Neuronal stem cell (in vitro differentiated cells): ENCODE results near the gene MED15.

Experiments
- DNase-seq: peaks from one replicate; pipeline ENCODE4 v3.0.0-alpha.2; 2013; ENCODE audit warnings: low spot score
- H2AFZ ChIP-seq: one replicate; pipeline ENCODE4 v1.6.1; 2013; ENCODE audit warnings: mild to moderate bottlenecking, low read length, inconsistent platforms
- H2AK5ac ChIP-seq: 2 replicates; pipeline ENCODE4 v1.6.1; 2013; ENCODE audit warnings: low read depth, mild to moderate bottlenecking, inconsistent platforms, low read length, moderate library complexity, mixed read lengths
- H2BK120ac ChIP-seq: 2 replicates; pipeline ENCODE4 v1.6.1; 2013; ENCODE audit warnings: low read depth, mild to moderate bottlenecking, inconsistent platforms, low read length, moderate library complexity, mixed read lengths
- H2BK12ac ChIP-seq: one replicate; pipeline ENCODE4 v1.6.1; 2013; ENCODE audit warnings: low read length, inconsistent platforms
- H2BK15ac ChIP-seq: 2 replicates; pipeline ENCODE4 v1.6.1; 2013; ENCODE audit warnings: mild to moderate bottlenecking, low read length, inconsistent platforms, mixed read lengths
- H2BK5ac ChIP-seq: one replicate; pipeline ENCODE4 v1.6.1; 2013; ENCODE audit warnings: inconsistent platforms, mild to moderate bottlenecking, low read length, moderate library complexity
- H3K14ac ChIP-seq: one replicate; pipeline ENCODE4 v1.6.1; 2013; ENCODE audit warnings: low read length, inconsistent platforms
- H3K18ac ChIP-seq: 2 replicates; pipeline ENCODE4 v1.6.1; 2013; ENCODE audit warnings: low read length, inconsistent platforms
- H3K23ac ChIP-seq: 2 replicates; pipeline ENCODE4 v1.6.1; 2013; ENCODE audit warnings: low read depth, mild to moderate bottlenecking, mixed read lengths, low read length, inconsistent platforms; ENCODE audit not compliant: poor library complexity
- H3K27ac ChIP-seq: replicated peaks from 3 replicates; pipeline ENCODE4 v1.5.1; 2013; ENCODE audit warnings: low read length, inconsistent platforms
- H3K27me3 ChIP-seq, 3 experiments: 2 replicates each; pipeline ENCODE4 v1.6.1; 2013; ENCODE audit warnings: low read length in 3 of 3, mild to moderate bottlenecking in 2 of 3, inconsistent platforms in 1 of 3, low read depth in 1 of 3, mixed read lengths in 1 of 3, moderate library complexity in 1 of 3; ENCODE audit not compliant: control insufficient read depth in 3 of 3, insufficient read depth in 3 of 3
- H3K36me3 ChIP-seq, 2 donors: replicated peaks in 1 of 2; 2 replicates each; pipeline ENCODE4 v1.6.1; 2013; ENCODE audit warnings: low read length in 2 of 2; ENCODE audit not compliant: control insufficient read depth in 2 of 2, insufficient read depth in 2 of 2
- H3K4ac ChIP-seq: 2 replicates; pipeline ENCODE4 v1.6.1; 2013; ENCODE audit warnings: inconsistent platforms, mild to moderate bottlenecking, low read length, moderate library complexity
- H3K4me1 ChIP-seq, 2 donors: 1 replicate in 1 of 2; 2 replicates in 1 of 2; pipeline ENCODE4 v1.6.1; 2013; ENCODE audit warnings: low read length in 2 of 2, low read depth in 1 of 2; ENCODE audit not compliant: control insufficient read depth in 2 of 2, insufficient read depth in 1 of 2
- H3K4me2 ChIP-seq: one replicate; pipeline ENCODE4 v1.6.1; 2013; ENCODE audit warnings: mild to moderate bottlenecking, low read length, inconsistent platforms; ENCODE audit not compliant: insufficient read depth, poor library complexity, severe bottlenecking
- H3K4me3 ChIP-seq, 2 donors: 2 replicates each; pipeline ENCODE4 v1.5.1; 2013; ENCODE audit warnings: low read length in 2 of 2, mild to moderate bottlenecking in 2 of 2, inconsistent platforms in 1 of 2, moderate library complexity in 1 of 2
- H3K79me1 ChIP-seq: one replicate; pipeline ENCODE4 v1.6.1; 2013; ENCODE audit warnings: low read depth, mild to moderate bottlenecking, inconsistent platforms, low read length, moderate library complexity
- H3K9ac ChIP-seq: one replicate; pipeline ENCODE4 v1.6.1; 2013; ENCODE audit warnings: mild to moderate bottlenecking, low read depth, low read length, inconsistent platforms; ENCODE audit not compliant: poor library complexity
- H3K9me3 ChIP-seq, 2 donors: replicated peaks in 1 of 2; 2 replicates each; pipeline versions ENCODE3 to v1.6.1; 2013; ENCODE audit warnings: low read length in 2 of 2, mild to moderate bottlenecking in 2 of 2, inconsistent platforms in 1 of 2, low read depth in 1 of 2, mixed read lengths in 1 of 2, moderate library complexity in 1 of 2; ENCODE audit not compliant: control insufficient read depth in 2 of 2, insufficient read depth in 1 of 2
- H4K8ac ChIP-seq: one replicate; pipeline ENCODE4 v1.6.1; 2013; ENCODE audit warnings: low read depth, mild to moderate bottlenecking, inconsistent platforms, low read length, moderate library complexity
- H4K91ac ChIP-seq: one replicate; pipeline ENCODE4 v1.6.1; 2013; ENCODE audit warnings: low read length, low read depth, mild to moderate bottlenecking, inconsistent platforms; ENCODE audit not compliant: poor library complexity
- WGBS, 2 donors: extraction: QIAGEN DNeasy Blood & Tissue Kit; methylation state at CpG; one replicate each; pipeline ENCODE4 v1.1.7; 2013; ENCODE audit warnings: missing lambda C conversion rate in 2 of 2, mixed read lengths in 1 of 2; ENCODE audit not compliant: insufficient read length in 2 of 2, insufficient replicate concordance in 1 of 2; ENCODE audit errors: extremely low coverage in 2 of 2; 5-methylcytosine and 5-hydroxymethylcytosine counted together

Gene MED15

DNA sequence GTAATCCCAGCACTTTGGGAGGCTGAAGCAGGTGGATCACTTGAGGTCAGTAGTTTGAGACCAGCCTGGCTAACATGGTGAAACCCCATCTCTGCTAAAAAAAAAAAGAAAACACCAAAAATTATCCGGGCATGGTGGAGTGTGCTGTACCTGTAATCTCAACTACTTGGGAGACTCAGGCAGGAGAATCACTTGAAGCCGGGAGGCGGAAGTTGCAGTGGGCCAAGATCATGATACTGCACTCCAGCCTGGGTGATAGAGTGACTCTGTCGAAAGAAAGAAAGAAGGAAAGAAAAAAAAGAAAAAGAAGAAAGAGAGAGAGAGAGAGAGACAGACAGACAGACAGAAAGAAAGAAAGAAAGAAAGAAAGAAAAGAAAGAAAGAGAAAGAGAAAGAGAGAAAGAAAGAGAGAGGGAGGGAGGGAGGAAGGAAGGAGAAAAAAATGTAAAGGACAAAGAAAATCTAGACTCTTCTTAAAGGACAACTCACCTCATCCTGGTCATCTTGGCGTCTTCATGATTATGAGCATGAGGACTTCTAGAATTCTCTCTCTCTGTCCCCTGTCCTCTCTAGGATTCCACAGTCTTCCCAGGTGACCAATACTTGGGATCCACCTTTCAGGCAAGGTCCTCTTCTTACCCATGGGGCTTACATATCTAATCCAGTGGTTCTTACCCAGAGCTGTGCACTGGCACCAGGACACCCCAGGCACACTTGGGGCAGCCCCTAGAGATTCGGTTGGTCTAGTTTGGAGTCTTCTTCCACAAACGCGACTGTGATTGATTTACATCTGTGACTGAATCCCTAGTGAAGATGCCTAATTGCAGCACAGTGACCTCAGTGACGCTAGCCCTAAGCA lies 120.9 kb downstream of the MED15 start:
- Histone ChIP-seq H2BK5ac (no peak overlapping the region), H3K9me3 (no peaks in the 10 kb centered on the region), H2BK15ac (no peak overlapping the region), H3K27me3 (peaks cover 0 to 5% (median 0%) of the 10 kb centered on the region in 3 experiments), H2BK12ac (no peak overlapping the region), H3K79me1 (no peaks in the 10 kb centered on the region), H3K18ac (no peak overlapping the region), H3K4me3 (no peak overlapping the region), H3K9ac (no peak overlapping the region), H3K23ac (no peak overlapping the region), H3K14ac (no peak overlapping the region), H4K8ac (no peak overlapping the region), H3K4me2 (no peak overlapping the region), H3K27ac (no peak overlapping the region), H4K91ac (no peak overlapping the region), H3K4me1 (no peaks in the 10 kb centered on the region), H2AFZ (no peak overlapping the region), H3K36me3 (no peaks in the 10 kb centered on the region), H2BK120ac (no peak overlapping the region), H2AK5ac (no peak overlapping the region), H3K4ac (no peak overlapping the region)
- no CpG with 5 or more reads among the region's 9 CpGs for WGBS, 2 donors
- no peak for DNase-seq

DNA sequence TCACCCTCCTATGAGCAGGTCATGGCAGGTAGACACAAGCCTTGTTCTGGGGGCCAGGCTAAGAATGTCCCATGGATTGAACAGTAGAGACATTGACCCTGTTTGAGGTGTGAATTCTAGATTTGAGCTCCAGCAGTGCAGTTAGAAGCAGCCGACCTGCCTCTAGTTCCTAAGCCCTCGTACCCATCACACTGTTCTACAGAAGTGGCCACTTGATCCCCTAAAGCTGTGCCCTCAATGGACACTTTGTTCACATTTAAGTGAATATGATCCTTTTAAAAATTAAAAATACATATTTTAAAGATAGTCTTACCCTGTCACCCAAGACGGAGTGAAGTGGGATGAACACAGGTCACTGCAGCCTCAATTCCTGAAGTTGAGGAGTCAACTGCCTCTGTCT lies 122.0 kb downstream of the MED15 start:
- H3K14ac ChIP-seq, result no peak overlapping the region
- peaks cover 0 to 5% (median 0%) of the 10 kb centered on the region in 3 experiments for H3K27me3 ChIP-seq
- no peak overlapping the region for H2BK12ac ChIP-seq
- no peak overlapping the region for H3K4me3 ChIP-seq
- H2AFZ ChIP-seq, result no peak overlapping the region
- H3K4me2 ChIP-seq, result no peak overlapping the region
- H3K18ac ChIP-seq, result no peak overlapping the region
- H3K23ac ChIP-seq, result no peak overlapping the region
- no peak overlapping the region for H3K4ac ChIP-seq
- no peaks in the 10 kb centered on the region for H3K36me3 ChIP-seq
- H2BK120ac ChIP-seq, result no peak overlapping the region
- H2BK5ac ChIP-seq, result no peak overlapping the region
- H3K9me3 ChIP-seq, result no peaks in the 10 kb centered on the region
- no peak overlapping the region for H3K27ac ChIP-seq
- H3K9ac ChIP-seq, result no peak overlapping the region
- no peaks in the 10 kb centered on the region for H3K4me1 ChIP-seq
- DNase-seq, result no peak
- no peak overlapping the region for H2AK5ac ChIP-seq
- no peaks in the 10 kb centered on the region for H3K79me1 ChIP-seq
- no peak overlapping the region for H4K8ac ChIP-seq
- no peak overlapping the region for H2BK15ac ChIP-seq
- H4K91ac ChIP-seq, result no peak overlapping the region
- no CpG with 5 or more reads among the region's 3 CpGs for WGBS, 2 donors

DNA sequence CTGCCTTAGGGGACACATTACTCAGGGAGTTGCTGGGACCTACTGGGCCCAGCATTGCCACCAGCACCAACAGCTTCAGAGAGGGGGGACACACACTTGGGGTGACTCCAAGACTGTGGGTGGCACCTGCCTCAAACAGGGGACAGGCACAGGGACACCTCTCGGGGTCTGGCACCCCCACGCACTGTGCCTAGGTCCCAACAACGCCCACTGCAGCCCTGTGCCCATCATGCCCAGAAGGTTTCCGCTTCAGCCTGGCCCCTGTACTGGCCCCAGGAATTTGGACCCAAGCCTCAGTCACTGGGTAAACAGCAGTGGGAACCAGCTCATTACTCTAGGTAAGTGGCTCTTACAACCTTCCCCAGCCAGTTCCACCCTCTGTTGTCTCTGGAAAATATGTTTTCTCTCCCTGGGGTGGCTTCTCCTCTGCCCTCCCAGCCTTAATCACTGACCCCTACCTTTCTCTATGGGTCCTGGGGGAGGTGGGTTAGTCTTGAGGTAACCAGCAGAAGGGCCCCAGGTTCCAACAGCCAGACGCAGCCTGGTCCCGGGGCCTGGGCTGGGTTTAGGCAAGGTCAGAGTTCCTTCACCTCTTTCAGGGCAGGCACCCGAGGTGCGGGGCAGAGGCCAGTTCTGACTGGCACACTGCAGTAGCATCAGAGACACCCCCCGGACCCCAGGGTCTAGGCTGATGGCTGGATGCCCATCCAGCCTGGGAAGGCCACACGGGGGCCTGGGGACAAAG lies 123.6 kb downstream of the MED15 start:
- Histone ChIP-seq H4K8ac (no peak overlapping the region), H3K36me3 (no peaks in the 10 kb centered on the region), H3K9ac (peak overlapping the region; percentile 34), H2AFZ (no peak overlapping the region), H2AK5ac (peak overlapping the region; percentile 79), H3K4ac (no peak overlapping the region), H3K4me2 (no peak overlapping the region), H2BK12ac (no peak overlapping the region), H2BK5ac (no peak overlapping the region), H2BK120ac (no peak overlapping the region), H3K9me3 (no peaks in the 10 kb centered on the region), H3K4me3 (no peak overlapping the region), H3K14ac (no peak overlapping the region), H2BK15ac (no peak overlapping the region), H4K91ac (no peak overlapping the region), H3K79me1 (no peaks in the 10 kb centered on the region), H3K18ac (no peak overlapping the region), H3K27me3 (peaks cover 0 to 8% (median 0%) of the 10 kb centered on the region in 3 experiments), H3K23ac (peak overlapping the region; percentile 49), H3K4me1 (no peaks in the 10 kb centered on the region), H3K27ac (no peak overlapping the region)
- no peak for DNase-seq
- no CpG with 5 or more reads among the region's 10 CpGs for WGBS, 2 donors

DNA sequence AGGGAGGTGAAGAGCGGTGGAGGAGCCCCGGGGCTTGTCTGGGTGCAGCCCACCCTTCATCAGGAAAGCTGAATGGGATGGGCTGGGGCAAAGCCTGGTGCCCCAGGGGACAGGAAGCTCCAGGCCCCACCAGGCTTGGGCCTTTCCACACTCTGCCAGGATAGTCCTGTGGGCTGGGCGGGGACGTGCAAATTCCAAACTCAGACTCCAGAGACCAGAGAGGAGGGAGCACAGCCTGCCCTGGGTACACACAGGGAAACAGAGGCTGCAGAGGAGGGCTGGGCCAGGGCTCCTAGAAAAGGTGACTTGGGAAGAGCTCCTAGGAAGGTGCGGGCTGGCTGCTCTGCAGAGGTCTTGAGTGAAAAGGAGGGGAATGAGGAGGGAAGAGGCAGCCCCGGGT lies 124.7 kb downstream of the MED15 start:
- Histone ChIP-seq H3K4me3 (no peak overlapping the region), H4K91ac (no peak overlapping the region), H3K79me1 (no peaks in the 10 kb centered on the region), H2BK5ac (no peak overlapping the region), H3K36me3 (no peaks in the 10 kb centered on the region), H3K4ac (no peak overlapping the region), H2BK15ac (no peak overlapping the region), H3K4me1 (no peaks in the 10 kb centered on the region), H3K9me3 (no peaks in the 10 kb centered on the region), H3K27me3 (peaks cover 0 to 5% (median 0%) of the 10 kb centered on the region in 3 experiments), H2BK120ac (no peak overlapping the region), H3K4me2 (no peak overlapping the region), H2AK5ac (no peak overlapping the region), H3K23ac (peak overlapping the region; percentile 70), H2BK12ac (no peak overlapping the region), H4K8ac (no peak overlapping the region), H2AFZ (no peak overlapping the region), H3K14ac (peak overlapping the region; percentile 6), H3K27ac (no peak overlapping the region), H3K18ac (no peak overlapping the region), H3K9ac (no peak overlapping the region)
- WGBS, 2 donors, result no CpG with 5 or more reads among the region's 6 CpGs
- no peak for DNase-seq
